ENCODE results near the gene PPP2R2D.

DNA sequence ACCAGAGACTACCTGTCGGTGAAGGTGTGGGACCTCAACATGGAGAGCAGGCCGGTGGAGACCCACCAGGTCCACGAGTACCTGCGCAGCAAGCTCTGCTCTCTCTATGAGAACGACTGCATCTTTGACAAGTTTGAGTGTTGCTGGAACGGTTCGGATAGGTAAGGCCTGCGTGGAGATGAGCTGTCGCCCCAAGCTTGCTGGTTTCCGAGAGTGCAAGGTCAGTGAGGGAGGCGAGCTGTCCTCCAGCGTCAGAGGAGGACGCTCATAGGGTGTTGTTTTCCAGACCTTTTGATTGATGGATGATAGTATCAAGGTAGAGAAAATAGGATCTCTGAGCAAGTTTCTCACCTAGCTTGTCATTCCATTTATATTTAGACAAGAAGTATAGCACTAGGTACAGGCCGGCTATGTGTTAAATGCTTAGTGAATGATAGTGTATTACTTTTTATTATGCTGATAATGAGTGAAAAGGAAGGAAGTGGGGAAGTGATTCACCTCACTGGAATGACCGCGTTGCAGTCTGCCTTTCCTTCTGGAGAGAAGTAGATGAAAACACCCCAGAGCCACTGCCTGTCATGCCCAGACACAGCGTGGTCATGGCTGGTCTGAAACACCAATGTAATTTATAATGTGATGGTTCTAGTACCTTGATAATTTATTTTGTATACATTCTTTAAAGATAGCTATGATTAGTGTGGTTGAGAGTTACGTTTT lies 47.0 kb downstream of the PPP2R2D start:
- TF ChIP-seq, protein P1, sequence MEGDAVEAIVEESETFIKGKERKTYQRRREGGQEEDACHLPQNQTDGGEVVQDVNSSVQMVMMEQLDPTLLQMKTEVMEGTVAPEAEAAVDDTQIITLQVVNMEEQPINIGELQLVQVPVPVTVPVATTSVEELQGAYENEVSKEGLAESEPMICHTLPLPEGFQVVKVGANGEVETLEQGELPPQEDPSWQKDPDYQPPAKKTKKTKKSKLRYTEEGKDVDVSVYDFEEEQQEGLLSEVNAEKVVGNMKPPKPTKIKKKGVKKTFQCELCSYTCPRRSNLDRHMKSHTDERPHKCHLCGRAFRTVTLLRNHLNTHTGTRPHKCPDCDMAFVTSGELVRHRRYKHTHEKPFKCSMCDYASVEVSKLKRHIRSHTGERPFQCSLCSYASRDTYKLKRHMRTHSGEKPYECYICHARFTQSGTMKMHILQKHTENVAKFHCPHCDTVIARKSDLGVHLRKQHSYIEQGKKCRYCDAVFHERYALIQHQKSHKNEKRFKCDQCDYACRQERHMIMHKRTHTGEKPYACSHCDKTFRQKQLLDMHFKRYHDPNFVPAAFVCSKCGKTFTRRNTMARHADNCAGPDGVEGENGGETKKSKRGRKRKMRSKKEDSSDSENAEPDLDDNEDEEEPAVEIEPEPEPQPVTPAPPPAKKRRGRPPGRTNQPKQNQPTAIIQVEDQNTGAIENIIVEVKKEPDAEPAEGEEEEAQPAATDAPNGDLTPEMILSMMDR (IDR thresholded peaks at IDR 0.05): no peak
- no peak for TF ChIP-seq POLR2AphosphoS5 (IDR thresholded peaks at IDR 0.05)
